ENCODE data around the gene SFI1.
"Not testable (repeated sequence)": the region's sequence is repeated elsewhere in the genome, so short reads cannot be mapped to it uniquely, and the experiment has no call there.

The SFI1 gene

GRCh38 chr22:31544481-31545480 lies 48.4 kb downstream of the SFI1 start:
- TF ChIP-seq, protein P1, sequence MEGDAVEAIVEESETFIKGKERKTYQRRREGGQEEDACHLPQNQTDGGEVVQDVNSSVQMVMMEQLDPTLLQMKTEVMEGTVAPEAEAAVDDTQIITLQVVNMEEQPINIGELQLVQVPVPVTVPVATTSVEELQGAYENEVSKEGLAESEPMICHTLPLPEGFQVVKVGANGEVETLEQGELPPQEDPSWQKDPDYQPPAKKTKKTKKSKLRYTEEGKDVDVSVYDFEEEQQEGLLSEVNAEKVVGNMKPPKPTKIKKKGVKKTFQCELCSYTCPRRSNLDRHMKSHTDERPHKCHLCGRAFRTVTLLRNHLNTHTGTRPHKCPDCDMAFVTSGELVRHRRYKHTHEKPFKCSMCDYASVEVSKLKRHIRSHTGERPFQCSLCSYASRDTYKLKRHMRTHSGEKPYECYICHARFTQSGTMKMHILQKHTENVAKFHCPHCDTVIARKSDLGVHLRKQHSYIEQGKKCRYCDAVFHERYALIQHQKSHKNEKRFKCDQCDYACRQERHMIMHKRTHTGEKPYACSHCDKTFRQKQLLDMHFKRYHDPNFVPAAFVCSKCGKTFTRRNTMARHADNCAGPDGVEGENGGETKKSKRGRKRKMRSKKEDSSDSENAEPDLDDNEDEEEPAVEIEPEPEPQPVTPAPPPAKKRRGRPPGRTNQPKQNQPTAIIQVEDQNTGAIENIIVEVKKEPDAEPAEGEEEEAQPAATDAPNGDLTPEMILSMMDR (IDR thresholded peaks at IDR 0.05; ENCODE audit: low read depth, low read length, missing control alignments), result no peak
- peaks cover 2% of the 10 kb centered on the region for H3K36me3 ChIP-seq (replicated peaks)
- no peak overlapping the region for H3K4me3 ChIP-seq (ENCODE audit: low read depth, low read length)
- DNase-seq, result no peak
- no peak overlapping the region for H3K27ac ChIP-seq
- in situ Hi-C loops (cut with HindIII; ENCODE audit: low pct_ligation_motif_present, low sequenced_read_pairs), result no loop called here
- H3K27me3 ChIP-seq (replicated peaks), result no peaks in the 10 kb centered on the region

GRCh38 chr22:31550871-31551370 lies 54.6 kb downstream of the SFI1 start:
- TF ChIP-seq, protein P1 (IDR thresholded peaks at IDR 0.05; ENCODE audit: low read depth, low read length, missing control alignments), result no peak
- in situ Hi-C loops (cut with HindIII; ENCODE audit: low pct_ligation_motif_present, low sequenced_read_pairs), result no loop called here
- H3K36me3 ChIP-seq (replicated peaks), result peaks cover 2% of the 10 kb centered on the region
- H3K27ac ChIP-seq, result no peak overlapping the region
- no peaks in the 10 kb centered on the region for H3K27me3 ChIP-seq (replicated peaks)
- H3K4me3 ChIP-seq (ENCODE audit: low read depth, low read length), result no peak overlapping the region
- DNase-seq, result no peak

GRCh38 chr22:31556627-31557203 lies 60.4 kb downstream of the SFI1 start:
- no peaks in the 10 kb centered on the region for H3K27me3 ChIP-seq (replicated peaks)
- H3K27ac ChIP-seq, result no peak overlapping the region
- in situ Hi-C loops (cut with HindIII; ENCODE audit: low pct_ligation_motif_present, low sequenced_read_pairs), result no loop called here
- TF ChIP-seq, protein P1 (IDR thresholded peaks at IDR 0.05; ENCODE audit: low read depth, low read length, missing control alignments), result peak; percentile 68
- H3K36me3 ChIP-seq (replicated peaks), result no peaks in the 10 kb centered on the region
- H3K4me3 ChIP-seq (ENCODE audit: low read depth, low read length), result no peak overlapping the region
- DNase-seq, result peak; percentile 27

DNA sequence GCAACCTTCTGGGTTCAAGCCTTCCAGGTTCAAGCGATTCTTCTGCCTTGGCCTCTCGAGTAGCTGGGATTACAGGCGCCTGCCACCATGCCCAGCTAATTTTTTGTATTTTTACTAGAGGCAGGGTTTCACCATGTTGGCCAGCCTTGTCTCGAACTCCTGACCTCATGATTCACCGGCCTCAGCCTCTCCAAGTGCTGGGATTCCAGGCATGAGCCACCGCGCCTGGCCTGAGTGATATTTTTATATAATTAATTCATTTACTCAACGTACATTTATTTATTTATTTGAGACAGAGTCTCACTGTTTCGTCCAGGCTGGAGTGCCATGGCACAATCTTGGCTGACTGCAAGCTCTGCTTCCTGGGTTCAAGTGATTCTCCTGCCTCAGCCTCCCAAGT lies 62.2 kb downstream of the SFI1 start:
- H3K4me3 ChIP-seq (ENCODE audit: low read depth, low read length); H3K36me3 ChIP-seq (replicated peaks); H3K27me3 ChIP-seq (replicated peaks); in situ Hi-C loops (cut with HindIII; ENCODE audit: low pct_ligation_motif_present, low sequenced_read_pairs); H3K27ac ChIP-seq: not testable (repeated sequence)
- peak; percentile 39 for DNase-seq

DNA sequence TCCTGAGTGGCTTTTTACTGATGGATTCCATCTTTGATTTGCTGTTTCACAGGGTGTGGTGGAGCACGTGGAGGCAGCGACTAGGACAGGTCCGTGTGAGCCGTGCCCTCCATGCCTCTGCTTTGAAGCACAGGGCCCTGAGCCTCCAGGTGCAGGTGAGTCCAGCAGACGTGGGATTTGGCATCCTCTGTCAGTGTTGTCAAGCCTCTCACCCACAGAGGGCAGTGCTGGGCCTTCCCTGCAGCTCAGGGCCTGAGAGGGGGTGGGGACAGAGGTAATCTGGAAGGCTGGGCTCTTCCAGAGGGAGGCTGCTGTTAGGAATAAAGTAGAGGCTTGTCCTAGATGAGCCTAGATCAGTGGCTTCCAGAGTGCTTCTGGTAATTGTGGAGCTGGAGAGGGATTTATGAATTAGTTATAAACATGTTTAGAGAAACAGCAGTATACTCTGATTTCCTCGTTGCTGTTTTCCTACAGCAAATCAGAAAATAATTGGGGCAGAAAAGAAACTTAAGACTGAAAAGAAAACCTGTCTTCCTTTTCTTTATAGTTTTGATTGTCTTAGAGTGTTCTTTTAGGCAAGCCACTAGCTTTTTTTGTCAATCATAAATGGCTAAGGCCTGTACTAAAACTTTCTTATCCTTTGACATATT lies 65.0 kb downstream of the SFI1 start:
- DNase-seq, result peak; percentile 78
- no peak overlapping the region for H3K4me3 ChIP-seq (ENCODE audit: low read depth, low read length)
- no peaks in the 10 kb centered on the region for H3K27me3 ChIP-seq (replicated peaks)
- H3K27ac ChIP-seq, result peak overlapping the region; percentile 4
- TF ChIP-seq, protein P1 (IDR thresholded peaks at IDR 0.05; ENCODE audit: low read depth, low read length, missing control alignments), result peak; percentile 96
- in situ Hi-C loops (cut with HindIII; ENCODE audit: low pct_ligation_motif_present, low sequenced_read_pairs), result no loop called here
- H3K36me3 ChIP-seq (replicated peaks), result no peaks in the 10 kb centered on the region

- in situ Hi-C loops (cut with HindIII; ENCODE audit: low pct_ligation_motif_present, low sequenced_read_pairs), result no loop called here
- TF ChIP-seq, protein P1 (IDR thresholded peaks at IDR 0.05; ENCODE audit: low read depth, low read length, missing control alignments), result no peak
- Histone ChIP-seq H3K36me3 (replicated peaks) (no peaks in the 10 kb centered on the region), H3K27me3 (replicated peaks) (no peaks in the 10 kb centered on the region), H3K27ac (peak overlapping the region; percentile 4), H3K4me3 (ENCODE audit: low read depth, low read length) (no peak overlapping the region)
- no peak for DNase-seq
These were observed 65.6 kb downstream of the SFI1 start for GRCh38 chr22:31561970-31562369.
